ENCODE measurements around the gene HBB. TPM values are rescaled to one million over a fixed set of nuclear protein-coding genes. Genes with fewer than 3 reads are reported as not detected.

HBB gene
- polyA plus RNA-seq, 12 donors: 100 to 1,375 (median 373) TPM; not detected in 1

Other genes starting within 250 kb of the HBB start
- under 1 TPM in 2 of 12 donors, not detected in 10; 0.03 TPM for gene OR51L1, start 232.2 kb downstream of the HBB start, polyA plus RNA-seq (ENCODE audit: insufficient read length in 12 of 12)
- not detected for gene OR52J3, start 180.5 kb downstream of the HBB start, polyA plus RNA-seq (ENCODE audit: insufficient read length in 12 of 12)
- gene OR52E2, start 167.4 kb downstream of the HBB start, polyA plus RNA-seq (ENCODE audit: insufficient read length in 12 of 12): not detected
- not detected for gene OR52E1, start 157.5 kb downstream of the HBB start, polyA plus RNA-seq (ENCODE audit: insufficient read length in 12 of 12)
- gene OR52A5, start 88.7 kb downstream of the HBB start, polyA plus RNA-seq (ENCODE audit: insufficient read length in 12 of 12): not detected
- under 1 TPM in 6 of 12 donors, not detected in 6; 0.01 to 0.03 (median 0.02) TPM for gene OR52A1, start 72.3 kb downstream of the HBB start, polyA plus RNA-seq (ENCODE audit: insufficient read length in 12 of 12)
- gene OR51V1, start 26.4 kb downstream of the HBB start, polyA plus RNA-seq (ENCODE audit: insufficient read length in 12 of 12): not detected
- under 1 TPM in 7 of 12 donors, not detected in 5; 0.25 to 0.80 (median 0.38) TPM for gene HBD, start 7.4 kb upstream of the HBB start, polyA plus RNA-seq (ENCODE audit: insufficient read length in 12 of 12)
- gene HBG1, start 22.8 kb upstream of the HBB start, polyA plus RNA-seq (ENCODE audit: insufficient read length in 12 of 12): 1,000 to 10,000 TPM in 2 of 12 donors, 100 to 1,000 TPM in 3, 10 to 100 TPM in 2, 1 to 10 TPM in 4, not detected in 1; 4.2 to 8,722 (median 70.4) TPM
- over 10,000 TPM in 2 of 12 donors, 1,000 to 10,000 TPM in 9, 100 to 1,000 TPM in 1; 964 to 18,217 (median 4,493) TPM for gene HBG2, start 27.7 kb upstream of the HBB start, polyA plus RNA-seq (ENCODE audit: insufficient read length in 12 of 12)
- gene HBE1, start 42.9 kb upstream of the HBB start, polyA plus RNA-seq (ENCODE audit: insufficient read length in 12 of 12): 10 to 100 TPM in 7 of 12 donors, 1 to 10 TPM in 4, not detected in 1; 1.4 to 85.4 (median 19.9) TPM
- gene OR51B4, start 74.9 kb upstream of the HBB start, polyA plus RNA-seq (ENCODE audit: insufficient read length in 12 of 12): under 1 TPM in 1 of 12 donors, not detected in 11; 0.33 TPM
- gene OR51B2, start 97.2 kb upstream of the HBB start, polyA plus RNA-seq (ENCODE audit: insufficient read length in 12 of 12): not detected
- gene OR51B5, start 116.5 kb upstream of the HBB start, polyA plus RNA-seq (ENCODE audit: insufficient read length in 12 of 12): under 1 TPM in 6 of 12 donors, not detected in 6; 0.14 to 0.37 (median 0.19) TPM
- not detected for gene OR51B6, start 124.4 kb upstream of the HBB start, polyA plus RNA-seq (ENCODE audit: insufficient read length in 12 of 12)
- gene OR51M1, start 156.7 kb upstream of the HBB start, polyA plus RNA-seq (ENCODE audit: insufficient read length in 12 of 12): not detected
- not detected for gene OR51Q1, start 195.0 kb upstream of the HBB start, polyA plus RNA-seq (ENCODE audit: insufficient read length in 12 of 12)
- gene OR51I1, start 214.4 kb upstream of the HBB start, polyA plus RNA-seq (ENCODE audit: insufficient read length in 12 of 12): not detected
- gene OR51I2, start 222.3 kb upstream of the HBB start, polyA plus RNA-seq (ENCODE audit: insufficient read length in 12 of 12): not detected